GM19372 (cell line): ENCODE measurements around the gene SLC25A22.

ENCODE experiments used
- ATAC-seq: cut with Tn5 transposase; IDR thresholded peaks from one replicate; pipeline ENCODE4 v1.9.1; 2021; ENCODE audit warnings: mild to moderate bottlenecking, low read depth, moderate library complexity; ENCODE audit not compliant: unreplicated experiment

The SLC25A22 gene

GRCh38 chr11:824292-824880 lies 26.3 kb upstream of the SLC25A22 start:
- ATAC-seq: no peak

- no peak for ATAC-seq
Measured at GRCh38 chr11:823441-824291, 25.6 kb upstream of the SLC25A22 start.

- ATAC-seq: no peak
Measured at GRCh38 chr11:821512-822371, 23.7 kb upstream of the SLC25A22 start.

GRCh38 chr11:820655-821511 lies 22.8 kb upstream of the SLC25A22 start:
- ATAC-seq: no peak

- peak; percentile 64 for ATAC-seq
Measured at GRCh38 chr11:819943-820649, 22.0 kb upstream of the SLC25A22 start.

GRCh38 chr11:819129-819931 lies 21.2 kb upstream of the SLC25A22 start:
- ATAC-seq: peak; percentile 60

- no peak for ATAC-seq
Measured at GRCh38 chr11:818396-819128, 20.5 kb upstream of the SLC25A22 start, which contains the start of gene PNPLA2. TSS of gene PNPLA2 (plus strand) at chr11:818914. CDS start at chr11:819719, 805 bp downstream.

GRCh38 chr11:816433-816779 lies 18.3 kb upstream of the SLC25A22 start:
- no peak for ATAC-seq

GRCh38 chr11:815675-816432 lies 17.8 kb upstream of the SLC25A22 start:
- ATAC-seq: no peak

GRCh38 chr11:813456-814096 lies 15.5 kb upstream of the SLC25A22 start:
- no peak for ATAC-seq

GRCh38 chr11:813072-813455 lies 15.0 kb upstream of the SLC25A22 start:
- ATAC-seq: no peak

- no peak for ATAC-seq
Measured at GRCh38 chr11:812390-812789, 14.3 kb upstream of the SLC25A22 start.

- ATAC-seq: no peak
Measured at GRCh38 chr11:811446-812245, 13.6 kb upstream of the SLC25A22 start.

- ATAC-seq: peak; percentile 1
Measured at GRCh38 chr11:810040-810567, 12.0 kb upstream of the SLC25A22 start.

- peak; percentile 63 for ATAC-seq
Measured at GRCh38 chr11:809287-810039, 11.4 kb upstream of the SLC25A22 start, which contains the start of gene RPLP2. TSS of gene RPLP2 (plus strand) at chr11:809967. CDS start at chr11:810235, 268 bp downstream.
